SK-N-SH treated with all-trans-retinoic acid at 6 μM for 48 hours (cell line): Measurements from ENCODE around the gene PRKCZ.

Experiments
- ATAC-seq: fragments of 200-7000 bp; cut with Tn5 transposase; 3 replicates; pipeline ENCODE4 v1.9.1; 2020; ENCODE audit warnings: mild to moderate bottlenecking, moderate library complexity
- ARNTL ChIP-seq: fragments of 450-650 bp; formaldehyde crosslinking; IDR thresholded peaks from 2 replicates; pipeline ENCODE4 v1.5.0; 2020; ENCODE audit warnings: low read depth, mild to moderate bottlenecking, moderate library complexity, borderline replicate concordance
- BACH2 ChIP-seq: fragments of 250-450 bp; sonication (Bioruptor Pico); IDR thresholded peaks from 2 replicates; pipeline ENCODE4 v1.9.0; 2021; ENCODE audit warnings: mild to moderate bottlenecking, borderline replicate concordance
- ESRRG ChIP-seq: fragments of 250-450 bp; sonication (Bioruptor Pico); IDR thresholded peaks from 2 replicates; pipeline ENCODE4 v1.6.1; 2021; ENCODE audit warnings: mild to moderate bottlenecking
- GLIS3 ChIP-seq: fragments of 250-450 bp; sonication (Bioruptor Pico); IDR thresholded peaks from 2 replicates; pipeline ENCODE4 v1.5.0; 2020; ENCODE audit warnings: mild to moderate bottlenecking, moderate library complexity
- ISL1 ChIP-seq: fragments of 250-450 bp; sonication (Bioruptor Pico); IDR thresholded peaks from 2 replicates; pipeline ENCODE4 v2.1.2; 2022; ENCODE audit warnings: mild to moderate bottlenecking, moderate library complexity
- OSR1 ChIP-seq: fragments of 250-450 bp; sonication (Bioruptor Pico); IDR thresholded peaks from 2 replicates; pipeline ENCODE4 v1.8.0; 2022; ENCODE audit warnings: moderate library complexity, mild to moderate bottlenecking, inconsistent platforms
- PPARA ChIP-seq: fragments of 250-450 bp; sonication (Bioruptor Pico); IDR thresholded peaks from 2 replicates; pipeline ENCODE4 v1.5.0; 2020; ENCODE audit warnings: mild to moderate bottlenecking, borderline replicate concordance
- SNAI2 ChIP-seq: fragments of 250-450 bp; sonication (Bioruptor Pico); IDR thresholded peaks from 2 replicates; pipeline ENCODE4 v1.5.0; 2020; ENCODE audit warnings: mild to moderate bottlenecking, moderate library complexity
- ZC3H10 ChIP-seq: fragments of 250-450 bp; sonication (Bioruptor Pico); IDR thresholded peaks from 2 replicates; pipeline ENCODE4 v1.5.1; 2021; ENCODE audit warnings: mild to moderate bottlenecking, moderate library complexity
- ZFP3 ChIP-seq: fragments of 250-450 bp; sonication (Bioruptor Pico); IDR thresholded peaks from 2 replicates; pipeline ENCODE4 v1.5.0; 2020; ENCODE audit warnings: mild to moderate bottlenecking, moderate library complexity
- ZFP30 ChIP-seq: fragments of 450-650 bp; formaldehyde crosslinking; IDR thresholded peaks from 2 replicates; pipeline ENCODE4 v1.5.0; 2022; ENCODE audit warnings: mild to moderate bottlenecking, moderate library complexity
- ZNF565 ChIP-seq: fragments of 450-650 bp; formaldehyde crosslinking; conservative IDR thresholded peaks from 2 replicates; pipeline ENCODE4 v1.5.0; 2020; ENCODE audit warnings: low read depth, mild to moderate bottlenecking, moderate library complexity
- ZNF70 ChIP-seq: fragments of 450-650 bp; formaldehyde crosslinking; IDR thresholded peaks from 2 replicates; pipeline ENCODE4 v1.5.0; 2020; ENCODE audit warnings: mild to moderate bottlenecking, moderate library complexity
- TF ChIP-seq, protein P1 (sequence below): fragments of 250-450 bp; sonication (Bioruptor Pico); IDR thresholded peaks from 2 replicates; pipeline ENCODE4 v1.8.0; 2021; ENCODE audit warnings: low read depth, mild to moderate bottlenecking, moderate library complexity, borderline replicate concordance
- TF ChIP-seq, protein P2 (sequence below): fragments of 250-450 bp; sonication (Bioruptor Pico); IDR thresholded peaks from 2 replicates; pipeline ENCODE4 v1.5.0; 2020; ENCODE audit warnings: mild to moderate bottlenecking, moderate library complexity
- TF ChIP-seq, protein P3 (sequence below): fragments of 250-450 bp; sonication (Bioruptor Pico); IDR thresholded peaks from 2 replicates; pipeline ENCODE4 v1.5.1; 2021; ENCODE audit warnings: mild to moderate bottlenecking, moderate library complexity

The PRKCZ gene

GRCh38 chr1:2232916-2233438 is 182.8 kb downstream of the PRKCZ start:
- no peak for TF ChIP-seq ESRRG
- TF ChIP-seq ARNTL = no peak
- TF ChIP-seq ZFP3 = no peak
- no peak for TF ChIP-seq OSR1 (CRISPR knock-in tag)
- no peak for ATAC-seq

DNA sequence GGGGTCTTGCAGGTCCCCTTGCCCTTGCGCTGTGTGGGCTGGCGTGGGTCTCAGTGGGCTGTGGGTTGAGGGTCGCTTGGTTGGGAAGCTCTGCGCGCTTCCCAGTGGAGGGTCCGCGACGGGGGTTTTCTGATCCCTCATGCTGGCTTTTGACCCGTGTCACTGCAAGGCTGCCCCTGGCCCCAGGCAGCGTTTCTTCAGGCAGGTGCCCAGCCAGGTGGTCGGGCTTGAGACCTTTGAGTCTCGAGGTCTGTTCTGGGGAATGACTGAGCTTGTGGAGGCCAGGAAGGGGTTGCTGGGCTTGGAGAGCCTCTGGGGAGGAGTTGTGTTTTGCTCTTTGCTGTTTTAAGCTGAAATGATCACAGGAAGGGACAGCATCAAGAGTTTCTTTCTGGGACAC is 183.3 kb downstream of the PRKCZ start:
- TF ChIP-seq, protein P1, sequence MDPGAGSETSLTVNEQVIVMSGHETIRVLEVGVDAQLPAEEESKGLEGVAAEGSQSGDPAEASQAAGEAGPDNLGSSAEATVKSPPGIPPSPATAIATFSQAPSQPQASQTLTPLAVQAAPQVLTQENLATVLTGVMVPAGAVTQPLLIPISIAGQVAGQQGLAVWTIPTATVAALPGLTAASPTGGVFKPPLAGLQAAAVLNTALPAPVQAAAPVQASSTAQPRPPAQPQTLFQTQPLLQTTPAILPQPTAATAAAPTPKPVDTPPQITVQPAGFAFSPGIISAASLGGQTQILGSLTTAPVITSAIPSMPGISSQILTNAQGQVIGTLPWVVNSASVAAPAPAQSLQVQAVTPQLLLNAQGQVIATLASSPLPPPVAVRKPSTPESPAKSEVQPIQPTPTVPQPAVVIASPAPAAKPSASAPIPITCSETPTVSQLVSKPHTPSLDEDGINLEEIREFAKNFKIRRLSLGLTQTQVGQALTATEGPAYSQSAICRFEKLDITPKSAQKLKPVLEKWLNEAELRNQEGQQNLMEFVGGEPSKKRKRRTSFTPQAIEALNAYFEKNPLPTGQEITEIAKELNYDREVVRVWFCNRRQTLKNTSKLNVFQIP (CRISPR knock-in tag) = no peak
- TF ChIP-seq ZNF70 (CRISPR knock-in tag) = no peak
- TF ChIP-seq ZFP30 (CRISPR knock-in tag) = no peak
- TF ChIP-seq PPARA (CRISPR knock-in tag) = no peak
- TF ChIP-seq ARNTL = no peak
- TF ChIP-seq ISL1 (CRISPR knock-in tag) = no peak
- no peak for TF ChIP-seq SNAI2 (CRISPR knock-in tag)
- ATAC-seq = no peak

- TF ChIP-seq SNAI2 (CRISPR knock-in tag) (no peak), GLIS3 (CRISPR knock-in tag) (no peak), ZNF565 (CRISPR knock-in tag) (no peak), ZFP30 (CRISPR knock-in tag) (no peak), ISL1 (CRISPR knock-in tag) (no peak), ZC3H10 (CRISPR knock-in tag) (no peak), BACH2 (CRISPR knock-in tag) (no peak)
- TF ChIP-seq, protein P2, sequence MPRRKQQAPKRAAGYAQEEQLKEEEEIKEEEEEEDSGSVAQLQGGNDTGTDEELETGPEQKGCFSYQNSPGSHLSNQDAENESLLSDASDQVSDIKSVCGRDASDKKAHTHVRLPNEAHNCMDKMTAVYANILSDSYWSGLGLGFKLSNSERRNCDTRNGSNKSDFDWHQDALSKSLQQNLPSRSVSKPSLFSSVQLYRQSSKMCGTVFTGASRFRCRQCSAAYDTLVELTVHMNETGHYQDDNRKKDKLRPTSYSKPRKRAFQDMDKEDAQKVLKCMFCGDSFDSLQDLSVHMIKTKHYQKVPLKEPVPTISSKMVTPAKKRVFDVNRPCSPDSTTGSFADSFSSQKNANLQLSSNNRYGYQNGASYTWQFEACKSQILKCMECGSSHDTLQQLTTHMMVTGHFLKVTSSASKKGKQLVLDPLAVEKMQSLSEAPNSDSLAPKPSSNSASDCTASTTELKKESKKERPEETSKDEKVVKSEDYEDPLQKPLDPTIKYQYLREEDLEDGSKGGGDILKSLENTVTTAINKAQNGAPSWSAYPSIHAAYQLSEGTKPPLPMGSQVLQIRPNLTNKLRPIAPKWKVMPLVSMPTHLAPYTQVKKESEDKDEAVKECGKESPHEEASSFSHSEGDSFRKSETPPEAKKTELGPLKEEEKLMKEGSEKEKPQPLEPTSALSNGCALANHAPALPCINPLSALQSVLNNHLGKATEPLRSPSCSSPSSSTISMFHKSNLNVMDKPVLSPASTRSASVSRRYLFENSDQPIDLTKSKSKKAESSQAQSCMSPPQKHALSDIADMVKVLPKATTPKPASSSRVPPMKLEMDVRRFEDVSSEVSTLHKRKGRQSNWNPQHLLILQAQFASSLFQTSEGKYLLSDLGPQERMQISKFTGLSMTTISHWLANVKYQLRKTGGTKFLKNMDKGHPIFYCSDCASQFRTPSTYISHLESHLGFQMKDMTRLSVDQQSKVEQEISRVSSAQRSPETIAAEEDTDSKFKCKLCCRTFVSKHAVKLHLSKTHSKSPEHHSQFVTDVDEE (CRISPR knock-in tag) = no peak
- ATAC-seq = no peak
These were observed 184.0 kb downstream of the PRKCZ start for GRCh38 chr1:2233997-2234761.

DNA sequence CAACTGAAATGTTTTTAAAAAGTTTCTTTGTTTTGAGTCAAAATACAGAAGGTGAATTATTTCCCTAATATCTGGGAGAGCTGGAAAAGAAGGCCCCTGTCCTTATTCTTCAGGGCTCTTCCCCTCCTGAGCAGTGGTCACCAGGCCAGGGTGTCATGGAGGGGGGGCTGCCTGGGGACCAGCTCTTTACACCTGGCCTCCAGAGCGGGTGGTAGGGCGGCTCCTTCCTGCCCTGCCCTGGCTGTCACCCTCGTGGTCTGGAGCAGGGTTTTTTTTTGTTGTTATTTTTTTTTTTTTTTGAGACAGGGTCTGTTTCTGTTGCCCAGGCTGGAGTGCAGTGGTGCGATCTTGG is 184.5 kb downstream of the PRKCZ start:
- no peak for ATAC-seq
- TF ChIP-seq ZC3H10 (CRISPR knock-in tag) (no peak), OSR1 (CRISPR knock-in tag) (no peak)
- TF ChIP-seq, protein P3, sequence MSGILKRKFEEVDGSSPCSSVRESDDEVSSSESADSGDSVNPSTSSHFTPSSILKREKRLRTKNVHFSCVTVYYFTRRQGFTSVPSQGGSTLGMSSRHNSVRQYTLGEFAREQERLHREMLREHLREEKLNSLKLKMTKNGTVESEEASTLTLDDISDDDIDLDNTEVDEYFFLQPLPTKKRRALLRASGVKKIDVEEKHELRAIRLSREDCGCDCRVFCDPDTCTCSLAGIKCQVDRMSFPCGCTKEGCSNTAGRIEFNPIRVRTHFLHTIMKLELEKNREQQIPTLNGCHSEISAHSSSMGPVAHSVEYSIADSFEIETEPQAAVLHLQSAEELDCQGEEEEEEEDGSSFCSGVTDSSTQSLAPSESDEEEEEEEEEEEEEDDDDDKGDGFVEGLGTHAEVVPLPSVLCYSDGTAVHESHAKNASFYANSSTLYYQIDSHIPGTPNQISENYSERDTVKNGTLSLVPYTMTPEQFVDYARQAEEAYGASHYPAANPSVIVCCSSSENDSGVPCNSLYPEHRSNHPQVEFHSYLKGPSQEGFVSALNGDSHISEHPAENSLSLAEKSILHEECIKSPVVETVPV = no peak
